Measurements from ENCODE around the gene PRKCE. TPM values are rescaled to one million over a fixed set of nuclear protein-coding genes. Genes with fewer than 3 reads are reported as not detected.
A peak's percentile ranks its signal among the peaks of the same experiment; 100 is the strongest.

PRKCE gene
- total and polyA plus RNA-seq, 2 experiments from 2014 or later = 13.2 to 19.2 TPM

DNA sequence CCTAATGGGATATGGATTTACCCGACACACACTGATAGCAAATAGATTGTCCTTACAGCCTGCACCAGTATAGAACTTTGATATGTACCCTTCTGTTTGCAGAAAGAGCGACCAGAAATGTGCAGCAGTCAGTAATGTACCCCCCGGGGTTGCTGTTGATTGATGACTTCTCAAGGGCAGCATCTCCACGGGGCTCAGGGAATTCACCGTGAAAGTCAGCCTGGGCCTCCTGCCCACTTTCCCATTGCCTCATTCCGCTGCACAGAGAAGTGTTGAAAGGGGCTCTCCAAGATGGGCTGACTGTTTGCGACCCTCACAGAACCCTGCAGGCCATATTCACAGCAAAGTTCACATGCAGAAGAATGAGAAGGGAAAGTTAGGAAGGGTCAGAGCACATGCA is 241.3 kb downstream of the PRKCE start:
- Histone ChIP-seq H3K36me3 (no peaks in the 10 kb centered on the region), H3K27me3 (no peaks in the 10 kb centered on the region), H3K9me3 (ENCODE audit: low read depth) (no peaks in the 10 kb centered on the region), H3K4me1 (ENCODE audit: low read depth) (peaks cover 65% of the 10 kb centered on the region), H3K27ac (peak overlapping the region; percentile 85), H3K4me3 (no peak overlapping the region)
- TF ChIP-seq, protein P1, sequence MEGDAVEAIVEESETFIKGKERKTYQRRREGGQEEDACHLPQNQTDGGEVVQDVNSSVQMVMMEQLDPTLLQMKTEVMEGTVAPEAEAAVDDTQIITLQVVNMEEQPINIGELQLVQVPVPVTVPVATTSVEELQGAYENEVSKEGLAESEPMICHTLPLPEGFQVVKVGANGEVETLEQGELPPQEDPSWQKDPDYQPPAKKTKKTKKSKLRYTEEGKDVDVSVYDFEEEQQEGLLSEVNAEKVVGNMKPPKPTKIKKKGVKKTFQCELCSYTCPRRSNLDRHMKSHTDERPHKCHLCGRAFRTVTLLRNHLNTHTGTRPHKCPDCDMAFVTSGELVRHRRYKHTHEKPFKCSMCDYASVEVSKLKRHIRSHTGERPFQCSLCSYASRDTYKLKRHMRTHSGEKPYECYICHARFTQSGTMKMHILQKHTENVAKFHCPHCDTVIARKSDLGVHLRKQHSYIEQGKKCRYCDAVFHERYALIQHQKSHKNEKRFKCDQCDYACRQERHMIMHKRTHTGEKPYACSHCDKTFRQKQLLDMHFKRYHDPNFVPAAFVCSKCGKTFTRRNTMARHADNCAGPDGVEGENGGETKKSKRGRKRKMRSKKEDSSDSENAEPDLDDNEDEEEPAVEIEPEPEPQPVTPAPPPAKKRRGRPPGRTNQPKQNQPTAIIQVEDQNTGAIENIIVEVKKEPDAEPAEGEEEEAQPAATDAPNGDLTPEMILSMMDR (IDR thresholded peaks at IDR 0.05; ENCODE audit: low read depth, low read length) = no peak
- DNase-seq (ENCODE audit: low read depth in 1 of 2, low spot score in 1 of 2) = peak; percentile 70 to 86

DNA sequence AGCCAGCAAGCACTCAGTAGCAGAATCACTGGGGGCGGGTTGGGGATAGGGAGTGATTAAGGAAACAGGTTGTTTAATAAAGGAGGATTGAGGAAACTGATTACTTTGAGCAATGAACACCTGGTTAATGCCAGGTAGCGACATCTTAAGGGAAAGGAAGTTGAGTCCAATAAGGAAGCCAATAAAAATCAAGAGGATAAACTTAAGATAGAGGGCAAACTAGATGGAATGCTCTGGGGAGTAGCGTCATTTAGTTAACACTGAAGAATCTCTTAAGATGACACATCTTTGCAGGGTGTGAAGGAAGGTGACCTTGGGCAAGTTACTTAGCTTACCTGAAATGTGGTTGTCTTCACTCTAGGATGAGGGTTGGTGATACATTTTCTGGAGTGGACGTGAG is 242.7 kb downstream of the PRKCE start:
- H3K4me1 ChIP-seq (ENCODE audit: low read depth) = peaks cover 53% of the 10 kb centered on the region
- H3K36me3 ChIP-seq = no peaks in the 10 kb centered on the region
- DNase-seq (ENCODE audit: low read depth in 1 of 2, low spot score in 1 of 2) = no peak
- H3K4me3 ChIP-seq = no peak overlapping the region
- H3K27ac ChIP-seq = peak overlapping the region; percentile 85
- no peaks in the 10 kb centered on the region for H3K9me3 ChIP-seq (ENCODE audit: low read depth)
- TF ChIP-seq, protein P1 (IDR thresholded peaks at IDR 0.05; ENCODE audit: low read depth, low read length) = no peak
- H3K27me3 ChIP-seq = no peaks in the 10 kb centered on the region

GRCh38 chr2:45895241-45895861 is 243.9 kb downstream of the PRKCE start:
- H3K27ac ChIP-seq = no peak overlapping the region
- no peaks in the 10 kb centered on the region for H3K9me3 ChIP-seq (ENCODE audit: low read depth)
- no peaks in the 10 kb centered on the region for H3K36me3 ChIP-seq
- no peak overlapping the region for H3K4me3 ChIP-seq
- H3K27me3 ChIP-seq = no peaks in the 10 kb centered on the region
- peaks cover 42% of the 10 kb centered on the region for H3K4me1 ChIP-seq (ENCODE audit: low read depth)
- DNase-seq (ENCODE audit: low read depth in 1 of 2, low spot score in 1 of 2) = no peak
- TF ChIP-seq, protein P1 (IDR thresholded peaks at IDR 0.05; ENCODE audit: low read depth, low read length) = no peak

GRCh38 chr2:45896311-45896710 is 244.8 kb downstream of the PRKCE start:
- TF ChIP-seq, protein P1 (IDR thresholded peaks at IDR 0.05; ENCODE audit: low read depth, low read length) = no peak
- Histone ChIP-seq H3K4me1 (ENCODE audit: low read depth) (peaks cover 34% of the 10 kb centered on the region), H3K27ac (no peak overlapping the region), H3K36me3 (no peaks in the 10 kb centered on the region), H3K27me3 (no peaks in the 10 kb centered on the region), H3K9me3 (ENCODE audit: low read depth) (no peaks in the 10 kb centered on the region), H3K4me3 (no peak overlapping the region)
- DNase-seq (ENCODE audit: low read depth in 1 of 2, low spot score in 1 of 2) = peak in 1 of 2 donors; percentile 29

DNA sequence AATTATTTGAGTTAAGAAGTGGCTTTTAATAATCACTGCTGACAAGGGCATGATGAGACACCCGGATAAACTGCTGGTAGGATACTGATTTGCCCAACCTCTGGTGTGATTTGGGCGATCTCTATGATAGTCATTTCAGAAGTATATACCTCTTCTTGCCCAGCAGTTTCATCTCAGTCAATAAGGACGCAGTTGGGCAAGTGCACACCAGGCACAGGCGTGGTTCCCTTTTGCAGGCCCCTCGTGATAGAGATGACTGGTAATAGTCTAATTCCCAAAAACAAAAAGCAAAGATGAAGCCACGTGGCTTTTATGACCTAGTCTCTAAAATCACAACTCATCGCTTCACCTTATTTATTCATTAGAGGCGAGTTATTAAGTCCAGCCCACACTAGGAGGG is 246.4 kb downstream of the PRKCE start:
- Histone ChIP-seq H3K27me3 (no peaks in the 10 kb centered on the region), H3K27ac (no peak overlapping the region), H3K36me3 (no peaks in the 10 kb centered on the region), H3K9me3 (ENCODE audit: low read depth) (no peaks in the 10 kb centered on the region), H3K4me3 (no peak overlapping the region), H3K4me1 (ENCODE audit: low read depth) (peaks cover 18% of the 10 kb centered on the region)
- TF ChIP-seq, protein P1 (IDR thresholded peaks at IDR 0.05; ENCODE audit: low read depth, low read length) = no peak
- DNase-seq (ENCODE audit: low read depth in 1 of 2, low spot score in 1 of 2) = no peak
